ENCODE results near the gene SPINK4. TPM values are rescaled to one million over a fixed set of nuclear protein-coding genes. Genes with fewer than 3 reads are reported as not detected.
A peak's percentile ranks its signal among the peaks of the same experiment; 100 is the strongest.

Gene SPINK4
- polyA plus RNA-seq, 3 donors, result not detected

DNA sequence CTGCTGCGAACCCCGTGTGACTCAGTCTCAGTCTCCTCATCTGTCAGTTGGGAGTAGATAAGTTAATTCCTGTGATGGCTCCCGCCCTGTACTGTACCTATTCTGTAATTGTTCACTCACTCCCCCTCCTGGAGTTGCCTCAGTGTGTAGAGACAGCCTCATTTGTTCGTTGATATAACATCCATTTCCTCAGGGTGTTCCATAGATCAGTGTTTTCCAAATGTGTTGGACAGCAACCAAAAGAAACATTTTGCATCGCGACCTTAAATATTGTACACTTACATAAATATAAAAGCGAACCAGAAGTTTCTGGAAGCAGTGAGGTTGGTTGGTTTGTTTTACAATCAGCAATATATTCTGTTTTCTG, 51.0 kb downstream of the SPINK4 start:
- Histone ChIP-seq H3K9me3 (replicated peaks in 1 of 2; ENCODE audit: control insufficient read depth in 1 of 2, insufficient read depth in 1 of 2, low read length in 2 of 2) (no peaks in the 10 kb centered on the region), H3K4me2 (replicated peaks; ENCODE audit: extremely low read depth, low read length, poor library complexity, severe bottlenecking) (peak overlapping the region; percentile 76), H3K4me3 (replicated peaks in 1 of 3; ENCODE audit: low read depth in 2 of 3, low read length in 3 of 3) (peak overlapping the region; percentile 52 to 84 (median 76)), H3K79me2 (ENCODE audit: insufficient read depth, low read length) (peaks cover 57% of the 10 kb centered on the region), H3K9ac (ENCODE audit: insufficient read depth, low read length, poor library complexity, severe bottlenecking) (peak overlapping the region; percentile 96), H3K27me3 (ENCODE audit: control insufficient read depth in 2 of 2, insufficient read depth in 2 of 2, low read length in 2 of 2) (no peaks in the 10 kb centered on the region), H2AFZ (ENCODE audit: insufficient read depth, low read depth, low read length, poor library complexity, severe bottlenecking) (peak overlapping the region; percentile 54), H4K20me1 (ENCODE audit: insufficient read depth, low read length) (no peaks in the 10 kb centered on the region), H3K4me1 (ENCODE audit: control insufficient read depth in 1 of 2, insufficient read depth in 2 of 2, low read length in 2 of 2) (peaks cover 25 to 41% of the 10 kb centered on the region in 2 donors), H3K27ac (ENCODE audit: low read depth in 1 of 2, low read length in 2 of 2) (peak overlapping the region; percentile 99 to 100), H3K36me3 (replicated peaks in 1 of 2; ENCODE audit: control insufficient read depth in 1 of 2, insufficient read depth in 2 of 2, low read length in 2 of 2) (peaks cover 20 to 38% of the 10 kb centered on the region in 2 donors)
- H3K27ac Mint-ChIP-seq, result peak overlapping the region; percentile 99 to 100 (median 100)
- H3K27me3 Mint-ChIP-seq (ENCODE audit: low read depth in 3 of 3), result no peaks in the 10 kb centered on the region
- H3K36me3 Mint-ChIP-seq, result peaks cover 27 to 28% of the 10 kb centered on the region in 2 donors
- H3K9me3 Mint-ChIP-seq, result no peaks in the 10 kb centered on the region
- H3K4me1 Mint-ChIP-seq, result peaks cover 46% of the 10 kb centered on the region
- H3K4me3 Mint-ChIP-seq, result peak overlapping the region; percentile 90 to 97
- TF ChIP-seq, protein P1, sequence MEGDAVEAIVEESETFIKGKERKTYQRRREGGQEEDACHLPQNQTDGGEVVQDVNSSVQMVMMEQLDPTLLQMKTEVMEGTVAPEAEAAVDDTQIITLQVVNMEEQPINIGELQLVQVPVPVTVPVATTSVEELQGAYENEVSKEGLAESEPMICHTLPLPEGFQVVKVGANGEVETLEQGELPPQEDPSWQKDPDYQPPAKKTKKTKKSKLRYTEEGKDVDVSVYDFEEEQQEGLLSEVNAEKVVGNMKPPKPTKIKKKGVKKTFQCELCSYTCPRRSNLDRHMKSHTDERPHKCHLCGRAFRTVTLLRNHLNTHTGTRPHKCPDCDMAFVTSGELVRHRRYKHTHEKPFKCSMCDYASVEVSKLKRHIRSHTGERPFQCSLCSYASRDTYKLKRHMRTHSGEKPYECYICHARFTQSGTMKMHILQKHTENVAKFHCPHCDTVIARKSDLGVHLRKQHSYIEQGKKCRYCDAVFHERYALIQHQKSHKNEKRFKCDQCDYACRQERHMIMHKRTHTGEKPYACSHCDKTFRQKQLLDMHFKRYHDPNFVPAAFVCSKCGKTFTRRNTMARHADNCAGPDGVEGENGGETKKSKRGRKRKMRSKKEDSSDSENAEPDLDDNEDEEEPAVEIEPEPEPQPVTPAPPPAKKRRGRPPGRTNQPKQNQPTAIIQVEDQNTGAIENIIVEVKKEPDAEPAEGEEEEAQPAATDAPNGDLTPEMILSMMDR (IDR thresholded peaks at IDR 0.05), result no peak
- no peak for DNase-seq
- intact Hi-C loops (cut with micrococcal nuclease), result loop anchor here in 1 of 2 donors (10.0 kb wide), 1 partner anchor 184 kb away; the partner anchor contains the start of gene NOL6
- WGBS (ENCODE audit: insufficient coverage), result 0% methylated on average over 1 of the region's 7 CpGs

DNA sequence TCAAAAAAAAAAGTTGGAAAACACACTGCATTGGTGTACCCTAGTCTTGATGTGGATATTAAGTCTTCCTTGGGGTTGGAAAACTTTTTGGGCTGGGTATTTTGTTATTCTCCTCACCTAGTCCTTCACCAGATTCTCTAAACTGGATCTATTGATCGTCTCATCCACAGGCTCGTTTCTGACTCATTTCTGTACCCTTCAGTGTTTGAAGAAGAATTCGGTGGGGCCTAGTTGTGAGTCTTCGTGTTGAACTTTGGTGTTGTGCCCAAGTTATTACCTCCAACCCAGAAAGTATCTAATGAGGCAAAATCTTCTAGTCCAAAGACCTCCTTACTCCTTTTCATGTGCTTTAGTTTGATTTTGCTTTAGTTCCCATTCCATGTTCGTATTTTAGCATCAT, 51.9 kb downstream of the SPINK4 start:
- Histone ChIP-seq H3K9me3 (replicated peaks in 1 of 2; ENCODE audit: control insufficient read depth in 1 of 2, insufficient read depth in 1 of 2, low read length in 2 of 2) (no peaks in the 10 kb centered on the region), H2AFZ (ENCODE audit: insufficient read depth, low read depth, low read length, poor library complexity, severe bottlenecking) (no peak overlapping the region), H3K9ac (ENCODE audit: insufficient read depth, low read length, poor library complexity, severe bottlenecking) (no peak overlapping the region), H4K20me1 (ENCODE audit: insufficient read depth, low read length) (no peaks in the 10 kb centered on the region), H3K4me2 (replicated peaks; ENCODE audit: extremely low read depth, low read length, poor library complexity, severe bottlenecking) (no peak overlapping the region), H3K4me1 (ENCODE audit: control insufficient read depth in 1 of 2, insufficient read depth in 2 of 2, low read length in 2 of 2) (peaks cover 33 to 46% of the 10 kb centered on the region in 2 donors), H3K27ac (ENCODE audit: low read depth in 1 of 2, low read length in 2 of 2) (peak overlapping the region in 1 of 2 donors; percentile 100), H3K4me3 (replicated peaks in 1 of 3; ENCODE audit: low read depth in 2 of 3, low read length in 3 of 3) (no peak overlapping the region), H3K27me3 (ENCODE audit: control insufficient read depth in 2 of 2, insufficient read depth in 2 of 2, low read length in 2 of 2) (no peaks in the 10 kb centered on the region), H3K79me2 (ENCODE audit: insufficient read depth, low read length) (peaks cover 65% of the 10 kb centered on the region), H3K36me3 (replicated peaks in 1 of 2; ENCODE audit: control insufficient read depth in 1 of 2, insufficient read depth in 2 of 2, low read length in 2 of 2) (peaks cover 20 to 47% of the 10 kb centered on the region in 2 donors)
- no peak for DNase-seq
- Mint-ChIP-seq H3K9me3 (no peaks in the 10 kb centered on the region), H3K4me3 (no peak overlapping the region), H3K36me3 (peaks cover 35 to 36% of the 10 kb centered on the region in 2 donors), H3K4me1 (peaks cover 48% of the 10 kb centered on the region), H3K27ac (peak overlapping the region; percentile 86 to 100 (median 100)), H3K27me3 (ENCODE audit: low read depth in 3 of 3) (no peaks in the 10 kb centered on the region)
- no CpG with 5 or more reads among the region's 5 CpGs for WGBS (ENCODE audit: insufficient coverage)
- intact Hi-C loops (cut with micrococcal nuclease), result loop anchor here in 1 of 2 donors (10.0 kb wide), 1 partner anchor 183 kb away; the partner anchor contains the start of gene NOL6
- TF ChIP-seq, protein P1 (IDR thresholded peaks at IDR 0.05), result no peak
